HEK293T (cell line): ENCODE measurements around the gene ZDHHC18.

Source experiments
- CTCF ChIA-PET: fragments of 350-600 bp; formaldehyde crosslinking; extraction: SDS; loops from one replicate; lab custom pipeline; 2021; ENCODE audit warnings: antibody characterized with exemption, inconsistent platforms; lab: Yijun Ruan, JAX
- POLR2A ChIA-PET: fragments of 350-600 bp; formaldehyde crosslinking; extraction: SDS; loops from one replicate; lab custom pipeline; 2020; ENCODE audit warnings: antibody characterized with exemption, inconsistent platforms; lab: Yijun Ruan, JAX
- DNase-seq: peaks from one replicate; pipeline ENCODE4 v3.0.0; 2012; ENCODE audit warnings: mixed read lengths; ENCODE audit errors: extremely low spot score
- ARNT ChIP-seq: fragments of 450-650 bp; IDR thresholded peaks from 2 replicates; pipeline ENCODE4 v1.6.1; 2017; ENCODE audit warnings: mild to moderate bottlenecking
- BHLHE40 ChIP-seq: fragments of 450-650 bp; IDR thresholded peaks from 2 replicates; pipeline ENCODE4 v1.6.1; 2016; ENCODE audit warnings: mild to moderate bottlenecking, moderate library complexity, borderline replicate concordance
- CTBP1 ChIP-seq: fragments of 450-650 bp; IDR thresholded peaks from 2 replicates; pipeline ENCODE4 v1.6.1; 2016; ENCODE audit warnings: borderline replicate concordance
- ELF4 ChIP-seq: fragments of 450-650 bp; IDR thresholded peaks from 2 replicates; pipeline ENCODE4 v1.6.1; 2017; ENCODE audit warnings: antibody characterized with exemption
- FOXA1 ChIP-seq: fragments of 450-650 bp; IDR thresholded peaks from 2 replicates; pipeline ENCODE4 v1.6.1; 2016; ENCODE audit warnings: mild to moderate bottlenecking
- FOXK2 ChIP-seq: fragments of 450-650 bp; IDR thresholded peaks from 2 replicates; pipeline ENCODE4 v1.6.1; 2016; ENCODE audit warnings: mild to moderate bottlenecking
- FOXM1 ChIP-seq: fragments of 450-650 bp; IDR thresholded peaks from 2 replicates; pipeline ENCODE4 v1.6.1; 2017; ENCODE audit warnings: mild to moderate bottlenecking, borderline replicate concordance
- HDGF ChIP-seq: fragments of 450-650 bp; IDR thresholded peaks from 2 replicates; pipeline ENCODE4 v1.6.1; 2017; ENCODE audit warnings: antibody characterized with exemption, borderline replicate concordance
- L3MBTL2 ChIP-seq: fragments of 450-650 bp; conservative IDR thresholded peaks from 2 replicates; pipeline ENCODE4 v1.6.1; 2016; ENCODE audit warnings: mild to moderate bottlenecking
- LEF1 ChIP-seq: fragments of 450-650 bp; IDR thresholded peaks from 2 replicates; pipeline ENCODE4 v1.6.1; 2017; ENCODE audit warnings: mild to moderate bottlenecking, borderline replicate concordance
- NFRKB ChIP-seq: fragments of 450-650 bp; IDR thresholded peaks from 2 replicates; pipeline ENCODE4 v1.6.1; 2016; ENCODE audit warnings: mild to moderate bottlenecking, moderate library complexity
- SP1 ChIP-seq: fragments of 450-650 bp; IDR thresholded peaks from 2 replicates; pipeline ENCODE4 v1.6.1; 2017
- SUZ12 ChIP-seq: fragments of 450-650 bp; IDR thresholded peaks from 2 replicates; pipeline ENCODE4 v1.6.1; 2016; ENCODE audit warnings: mild to moderate bottlenecking
- TARDBP ChIP-seq: fragments of 450-650 bp; IDR thresholded peaks from 2 replicates; pipeline ENCODE4 v1.6.1; 2016
- ZNF384 ChIP-seq: fragments of 450-650 bp; IDR thresholded peaks from 2 replicates; pipeline ENCODE4 v1.6.1; 2016
- TF ChIP-seq, protein P1 (sequence below): fragments of 450-650 bp; IDR thresholded peaks from 2 replicates; pipeline ENCODE4 v1.6.1; 2016

The ZDHHC18 gene, protein sequence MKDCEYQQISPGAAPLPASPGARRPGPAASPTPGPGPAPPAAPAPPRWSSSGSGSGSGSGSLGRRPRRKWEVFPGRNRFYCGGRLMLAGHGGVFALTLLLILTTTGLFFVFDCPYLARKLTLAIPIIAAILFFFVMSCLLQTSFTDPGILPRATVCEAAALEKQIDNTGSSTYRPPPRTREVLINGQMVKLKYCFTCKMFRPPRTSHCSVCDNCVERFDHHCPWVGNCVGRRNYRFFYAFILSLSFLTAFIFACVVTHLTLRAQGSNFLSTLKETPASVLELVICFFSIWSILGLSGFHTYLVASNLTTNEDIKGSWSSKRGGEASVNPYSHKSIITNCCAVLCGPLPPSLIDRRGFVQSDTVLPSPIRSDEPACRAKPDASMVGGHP

GRCh38 chr1:26826261-26827105, at the start of gene ZDHHC18:
ZDHHC18 (plus strand) TSS chr1:26826688; CDS start chr1:26826805, 117 bp downstream.
- TF ChIP-seq SP1 (no peak), L3MBTL2 (peak; percentile 67)

DNA sequence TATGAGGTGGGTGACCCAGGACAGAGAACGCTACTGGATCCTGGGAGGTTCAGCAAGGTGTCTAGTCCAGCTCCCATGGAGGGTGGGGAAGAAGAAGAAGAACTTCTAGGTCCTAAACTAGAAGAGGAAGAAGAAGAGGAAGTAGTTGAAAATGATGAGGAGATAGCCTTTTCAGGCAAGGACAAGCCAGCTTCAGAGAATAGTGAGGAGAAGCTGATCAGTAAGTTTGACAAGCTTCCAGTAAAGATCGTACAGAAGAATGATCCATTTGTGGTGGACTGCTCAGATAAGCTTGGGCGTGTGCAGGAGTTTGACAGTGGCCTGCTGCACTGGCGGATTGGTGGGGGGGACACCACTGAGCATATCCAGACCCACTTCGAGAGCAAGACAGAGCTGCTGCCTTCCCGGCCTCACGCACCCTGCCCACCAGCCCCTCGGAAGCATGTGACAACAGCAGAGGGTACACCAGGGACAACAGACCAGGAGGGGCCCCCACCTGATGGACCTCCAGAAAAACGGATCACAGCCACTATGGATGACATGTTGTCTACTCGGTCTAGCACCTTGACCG, 47.3 kb upstream of the ZDHHC18 start:
- no peak for TF ChIP-seq TARDBP
- TF ChIP-seq SP1 = no peak
- no peak for TF ChIP-seq LEF1
- TF ChIP-seq ARNT = no peak
- no peak for TF ChIP-seq NFRKB
- no peak for TF ChIP-seq CTBP1
- no peak for TF ChIP-seq ZNF384
- TF ChIP-seq HDGF = no peak
- TF ChIP-seq FOXK2 = no peak
- TF ChIP-seq, protein P1, sequence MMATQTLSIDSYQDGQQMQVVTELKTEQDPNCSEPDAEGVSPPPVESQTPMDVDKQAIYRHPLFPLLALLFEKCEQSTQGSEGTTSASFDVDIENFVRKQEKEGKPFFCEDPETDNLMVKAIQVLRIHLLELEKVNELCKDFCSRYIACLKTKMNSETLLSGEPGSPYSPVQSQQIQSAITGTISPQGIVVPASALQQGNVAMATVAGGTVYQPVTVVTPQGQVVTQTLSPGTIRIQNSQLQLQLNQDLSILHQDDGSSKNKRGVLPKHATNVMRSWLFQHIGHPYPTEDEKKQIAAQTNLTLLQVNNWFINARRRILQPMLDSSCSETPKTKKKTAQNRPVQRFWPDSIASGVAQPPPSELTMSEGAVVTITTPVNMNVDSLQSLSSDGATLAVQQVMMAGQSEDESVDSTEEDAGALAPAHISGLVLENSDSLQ = no peak
- POLR2A ChIA-PET = interaction anchor here (2.4 kb wide), 1 partner anchor 9 kb away, joined by 9 read pairs; the partner anchor contains the start of gene PIGV
- CTCF ChIA-PET = no interaction called here
- no peak for DNase-seq

More at GRCh38 chr1:26826261-26827105, at the start of gene ZDHHC18:
- POLR2A ChIA-PET = interaction anchor here (0.5 to 1.0 kb wide), 7 partner anchors 15 to 40 kb away, joined by 3 to 8 read pairs (median 3); no protein-coding TSS in a partner anchor
- CTCF ChIA-PET = interaction anchor here (1.0 kb wide), 1 partner anchor 40 kb away, joined by 3 read pairs; no protein-coding TSS in a partner anchor
- DNase-seq = peak; percentile 92

GRCh38 chr1:26780344-26780957, 46.0 kb upstream of the ZDHHC18 start:
- no peak for DNase-seq
- no peak for TF ChIP-seq ZNF384
- TF ChIP-seq ARNT = no peak
- TF ChIP-seq FOXA1 = no peak
- no peak for TF ChIP-seq HDGF
- no peak for TF ChIP-seq ELF4
- no peak for TF ChIP-seq FOXM1
- no peak for TF ChIP-seq NFRKB
- no peak for TF ChIP-seq SP1
- no peak for TF ChIP-seq LEF1
- no peak for TF ChIP-seq TARDBP
- TF ChIP-seq CTBP1 = no peak
- no peak for TF ChIP-seq FOXK2
- no peak for TF ChIP-seq BHLHE40
- TF ChIP-seq, protein P1 = no peak
- TF ChIP-seq L3MBTL2 = no peak
- no peak for TF ChIP-seq SUZ12
- ChIA-PET CTCF (no interaction called here), POLR2A (interaction anchor here (2.4 kb wide), 1 partner anchor 8 kb away, joined by 9 read pairs; the partner anchor contains the start of gene PIGV)

- no peak for DNase-seq
- CTCF ChIA-PET = interaction anchor here (0.8 kb wide), 1 partner anchor 184 kb away, joined by 3 read pairs; no protein-coding TSS in a partner anchor
- POLR2A ChIA-PET = no interaction called here
- TF ChIP-seq LEF1 (no peak), NFRKB (no peak), ELF4 (no peak), SP1 (no peak)
Measured at GRCh38 chr1:26781206-26781825, 45.2 kb upstream of the ZDHHC18 start.

DNA sequence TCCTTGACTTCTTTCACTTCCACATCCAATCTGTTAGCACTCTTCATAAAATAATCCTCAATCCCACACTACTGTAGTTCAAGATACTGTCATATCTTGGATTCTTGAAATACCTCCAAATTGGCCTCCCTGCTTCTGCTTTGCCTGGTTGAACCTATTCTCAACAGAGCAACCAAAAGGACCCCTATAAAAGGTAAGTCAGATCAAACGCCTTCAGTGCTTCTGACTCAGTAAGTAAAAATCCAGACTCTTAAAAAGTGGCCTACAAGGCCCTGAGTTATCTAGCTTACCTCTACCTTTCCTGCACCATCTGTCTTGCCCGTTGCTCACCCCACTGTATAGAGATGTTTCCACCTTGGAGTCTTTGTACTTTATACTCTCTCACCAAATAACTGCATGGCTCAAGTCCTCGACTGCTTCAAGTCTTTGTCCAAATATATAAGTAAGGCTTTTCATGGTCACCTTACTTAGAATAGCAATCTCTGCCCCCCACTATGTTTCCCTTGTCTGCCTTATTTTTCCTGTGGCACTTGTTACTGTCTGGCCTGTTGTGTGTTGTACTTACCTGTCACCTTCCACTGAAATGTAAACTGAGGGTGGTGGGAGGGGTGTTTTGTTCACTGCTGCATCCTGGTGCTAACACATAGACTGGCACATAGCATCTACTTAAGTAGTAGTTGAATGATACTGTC, 43.8 kb upstream of the ZDHHC18 start:
- ChIA-PET CTCF (no interaction called here), POLR2A (interaction anchor here (7.7 kb wide), 1 partner anchor 90 kb away, joined by 100 read pairs; no protein-coding TSS in a partner anchor)
- TF ChIP-seq FOXK2 (no peak), NFRKB (no peak), HDGF (no peak), TARDBP (no peak), ARNT (no peak), LEF1 (no peak), CTBP1 (no peak), BHLHE40 (no peak), ELF4 (no peak), SUZ12 (no peak), SP1 (no peak)
- TF ChIP-seq, protein P1 = no peak
- no peak for DNase-seq
